HT1080 (cell line): ENCODE results near the gene EXOC8. TPM values are rescaled to one million over a fixed set of nuclear protein-coding genes. Genes with fewer than 3 reads are reported as not detected.

Experiments used
- DNase-seq: peaks from one replicate; pipeline ENCODE4 v3.0.0-alpha.2; 2015; ENCODE audit warnings: low read depth
- polyA plus RNA-seq, 2 experiments: library from polyadenylated mRNA; depleted of rRNA; stranded (reverse); fragments of >200 nt; gene quantifications; 2 replicates each; pipeline ENCODE4 v1.2.3, GENCODE V29; 2015
- total RNA-seq: library from RNA; depleted of rRNA; stranded (reverse); fragments of >200 nt; shearing (Covaris generic); gene quantifications from 2 replicates; pipeline ENCODE4 v1.2.3, GENCODE V29; 2014; rRNA removed

EXOC8 gene, protein sequence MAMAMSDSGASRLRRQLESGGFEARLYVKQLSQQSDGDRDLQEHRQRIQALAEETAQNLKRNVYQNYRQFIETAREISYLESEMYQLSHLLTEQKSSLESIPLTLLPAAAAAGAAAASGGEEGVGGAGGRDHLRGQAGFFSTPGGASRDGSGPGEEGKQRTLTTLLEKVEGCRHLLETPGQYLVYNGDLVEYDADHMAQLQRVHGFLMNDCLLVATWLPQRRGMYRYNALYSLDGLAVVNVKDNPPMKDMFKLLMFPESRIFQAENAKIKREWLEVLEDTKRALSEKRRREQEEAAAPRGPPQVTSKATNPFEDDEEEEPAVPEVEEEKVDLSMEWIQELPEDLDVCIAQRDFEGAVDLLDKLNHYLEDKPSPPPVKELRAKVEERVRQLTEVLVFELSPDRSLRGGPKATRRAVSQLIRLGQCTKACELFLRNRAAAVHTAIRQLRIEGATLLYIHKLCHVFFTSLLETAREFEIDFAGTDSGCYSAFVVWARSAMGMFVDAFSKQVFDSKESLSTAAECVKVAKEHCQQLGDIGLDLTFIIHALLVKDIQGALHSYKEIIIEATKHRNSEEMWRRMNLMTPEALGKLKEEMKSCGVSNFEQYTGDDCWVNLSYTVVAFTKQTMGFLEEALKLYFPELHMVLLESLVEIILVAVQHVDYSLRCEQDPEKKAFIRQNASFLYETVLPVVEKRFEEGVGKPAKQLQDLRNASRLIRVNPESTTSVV
- total RNA-seq: 7.3 and 7.4 TPM in 2 replicates
- polyA plus RNA-seq (2015; cell fraction: cytosol; rRNA removed): 6.3 and 7.3 TPM in 2 replicates
- 13.0 and 14.3 TPM in 2 replicates for polyA plus RNA-seq (2015; cell fraction: nucleus; rRNA removed)

- DNase-seq: peak; percentile 96
Measured at GRCh38 chr1:231337472-231338269, at the start of gene EXOC8. EXOC8 (minus strand) TSS chr1:231337852; CDS start chr1:231337745, 107 bp downstream.

DNA sequence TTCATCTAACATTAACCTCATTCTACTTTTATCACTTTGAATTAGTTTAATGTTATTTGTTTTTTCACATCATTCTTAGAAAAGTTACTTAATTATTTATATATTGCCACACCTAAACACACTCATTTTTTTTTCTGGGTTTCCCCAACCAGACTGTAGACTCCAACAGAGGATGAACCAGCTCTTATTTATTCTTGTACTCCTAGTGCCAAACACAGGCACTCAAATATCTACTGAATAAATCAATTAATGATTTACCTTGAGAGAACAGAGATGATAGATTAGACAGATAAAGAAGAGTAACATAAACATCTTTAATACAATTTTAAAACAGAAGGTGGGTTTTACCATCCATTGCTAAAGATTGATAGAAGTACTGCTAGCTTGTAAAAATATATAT, 48.8 kb upstream of the EXOC8 start:
- no peak for DNase-seq

- no peak for DNase-seq
Measured at GRCh38 chr1:231385416-231385748, 47.7 kb upstream of the EXOC8 start.

- DNase-seq: no peak
Measured at GRCh38 chr1:231384696-231385415, 47.2 kb upstream of the EXOC8 start.

DNA sequence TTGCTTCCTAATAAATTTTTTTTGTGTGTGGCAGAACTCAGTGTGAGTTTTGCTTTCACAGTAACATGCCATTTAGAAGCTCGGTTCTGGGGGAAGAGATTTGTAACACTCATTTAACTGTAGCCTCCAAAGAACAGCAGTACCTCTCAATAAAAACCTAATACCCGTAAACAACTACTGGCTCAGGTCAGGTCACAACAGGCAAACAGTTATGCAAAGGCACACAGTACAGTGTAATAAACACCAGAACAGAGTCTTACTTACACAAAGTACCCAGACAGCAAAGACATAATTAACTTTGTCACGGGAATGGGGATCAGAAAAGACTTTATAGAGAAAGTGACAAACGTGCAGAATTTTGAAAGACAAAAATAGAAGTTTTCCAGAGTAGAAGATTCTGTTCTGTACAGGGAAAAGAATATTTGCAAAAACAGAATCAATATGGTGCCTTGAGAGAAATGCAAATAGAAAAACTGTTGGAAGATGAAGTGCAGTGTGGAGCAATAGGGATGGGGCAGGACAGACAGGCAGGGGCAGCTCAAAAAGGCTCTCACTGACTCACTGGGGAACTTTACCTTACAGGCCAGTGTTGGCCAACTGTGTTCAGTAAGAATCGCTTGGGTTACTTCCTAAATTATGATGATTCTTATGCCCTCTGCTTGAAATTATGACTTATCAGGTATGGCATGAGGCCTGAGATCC, 45.7 kb upstream of the EXOC8 start:
- DNase-seq: no peak

DNA sequence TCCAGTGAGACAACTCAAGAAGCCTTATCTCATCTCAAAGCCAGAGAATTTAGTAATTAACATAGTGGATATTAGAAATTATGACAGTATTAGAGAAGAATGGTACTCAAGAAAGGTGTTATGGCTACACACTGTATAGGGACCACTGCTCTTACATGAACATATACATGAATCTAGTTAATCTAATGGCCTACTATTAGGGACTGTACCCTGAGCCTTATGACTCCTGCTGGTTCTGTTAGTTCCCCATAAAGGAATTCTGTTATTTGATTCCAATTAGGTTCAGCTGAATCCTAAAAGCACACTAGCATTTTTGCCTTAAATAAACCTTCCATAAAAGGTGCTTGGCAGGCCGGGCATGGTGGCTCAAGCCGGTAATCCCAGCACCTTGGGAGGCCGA, 44.8 kb upstream of the EXOC8 start:
- no peak for DNase-seq

GRCh38 chr1:231381729-231382128, 44.1 kb upstream of the EXOC8 start:
- DNase-seq: no peak

DNA sequence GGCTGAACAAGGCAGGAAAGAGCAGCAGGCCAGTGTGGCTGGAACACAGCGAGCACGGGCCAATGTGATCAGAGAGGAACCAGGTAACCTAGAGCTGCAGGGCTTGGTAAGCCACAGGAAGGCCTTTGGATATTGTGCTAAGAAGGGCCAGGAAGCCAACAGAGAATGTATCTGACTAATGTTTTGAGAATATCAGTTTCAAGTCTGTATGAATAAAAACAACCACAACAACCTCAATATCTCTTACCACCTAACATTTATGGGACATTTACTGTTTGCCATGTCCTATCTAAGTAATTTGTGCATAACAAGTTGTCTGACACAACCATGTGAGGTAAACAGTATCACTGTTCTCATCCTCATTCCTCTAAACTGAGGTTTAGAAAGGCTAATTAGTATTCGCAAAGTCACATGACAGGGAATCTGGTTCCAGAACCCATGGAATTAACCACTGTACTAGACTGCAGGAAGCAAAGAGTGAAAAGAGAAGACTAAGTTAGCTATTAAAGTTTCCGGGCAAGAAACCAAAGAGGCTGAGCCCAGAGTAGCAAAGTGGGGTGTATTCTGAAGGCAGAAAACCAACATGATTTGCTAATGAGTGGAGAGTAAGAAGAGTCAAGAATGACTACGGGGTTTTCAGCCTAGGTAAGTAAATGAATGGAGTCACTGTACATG, 39.4 kb upstream of the EXOC8 start:
- no peak for DNase-seq

DNA sequence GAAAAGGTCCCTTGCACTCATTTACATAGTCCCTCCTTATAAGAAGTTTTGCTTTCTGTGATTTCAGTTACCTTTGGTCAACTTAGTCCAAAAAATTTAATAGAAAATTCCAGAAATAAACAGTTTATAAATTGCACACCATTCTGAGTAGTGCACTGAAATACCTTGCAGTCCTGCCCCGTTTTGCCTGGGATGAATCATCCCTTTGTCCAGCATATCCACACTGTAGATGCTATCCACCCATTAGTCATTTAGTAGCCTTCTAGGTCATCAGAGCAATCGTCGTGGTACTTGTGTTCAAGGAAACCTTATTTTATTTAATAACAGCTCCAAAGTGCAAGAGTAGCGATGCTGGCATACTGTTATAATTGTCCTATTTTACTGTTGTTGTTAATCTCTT, 38.4 kb upstream of the EXOC8 start:
- no peak for DNase-seq

DNA sequence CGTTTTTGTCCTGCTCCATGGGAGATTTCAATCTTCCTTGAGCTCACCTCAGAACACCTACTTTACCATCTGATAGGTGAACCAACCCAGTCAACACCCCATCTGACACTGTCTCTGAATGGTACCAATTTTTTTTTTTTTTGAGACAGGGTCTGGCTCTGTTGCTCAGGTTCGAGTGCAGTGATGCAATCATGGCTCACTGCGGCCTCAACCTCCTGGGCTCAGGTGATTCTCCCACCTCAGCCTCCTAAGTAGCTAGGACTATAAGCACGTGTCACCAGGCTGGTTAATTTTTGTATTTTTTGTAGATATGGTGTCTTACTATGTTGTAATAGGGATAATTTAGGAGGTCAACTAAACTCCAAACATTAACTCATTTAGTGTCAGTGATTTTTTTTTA, 36.7 kb upstream of the EXOC8 start:
- DNase-seq: no peak

DNA sequence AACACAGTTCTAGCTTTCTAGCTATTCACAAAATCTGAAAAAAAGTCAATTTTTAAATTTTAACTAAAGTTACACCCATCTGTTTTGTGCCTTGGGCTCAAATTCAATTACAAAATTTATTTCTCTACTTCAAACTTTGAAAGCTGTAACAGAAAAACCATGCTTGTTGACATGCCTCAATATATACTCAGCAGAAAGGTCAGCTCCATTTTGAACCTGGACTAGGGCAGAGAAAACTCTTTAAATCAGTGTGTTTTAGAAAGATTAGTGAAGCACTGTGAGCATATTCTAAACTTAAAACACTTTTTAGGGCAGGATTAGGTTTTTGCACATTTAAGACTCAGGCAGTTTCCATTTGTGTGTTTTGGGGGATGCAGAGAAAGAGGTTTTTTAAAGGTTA, 34.8 kb upstream of the EXOC8 start:
- DNase-seq: no peak

DNA sequence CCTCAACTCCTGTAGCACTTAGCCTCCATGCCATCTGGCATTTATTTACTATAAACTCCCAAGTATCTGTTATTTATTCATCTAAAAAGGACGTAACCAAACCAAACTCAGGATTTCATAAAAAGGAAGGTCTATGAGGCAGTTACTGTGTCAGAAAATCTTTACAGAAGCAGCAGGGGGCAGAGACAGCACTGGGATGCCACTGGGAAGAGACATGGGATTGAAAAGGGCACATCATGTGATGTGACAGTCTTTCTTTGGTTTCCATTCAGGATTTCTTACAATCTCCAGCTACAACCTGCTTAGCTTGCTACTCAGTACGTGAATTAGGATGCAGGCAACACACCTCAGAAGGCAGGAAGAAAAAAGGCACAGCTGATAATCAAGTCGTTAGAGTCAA, 31.6 kb upstream of the EXOC8 start:
- no peak for DNase-seq

DNA sequence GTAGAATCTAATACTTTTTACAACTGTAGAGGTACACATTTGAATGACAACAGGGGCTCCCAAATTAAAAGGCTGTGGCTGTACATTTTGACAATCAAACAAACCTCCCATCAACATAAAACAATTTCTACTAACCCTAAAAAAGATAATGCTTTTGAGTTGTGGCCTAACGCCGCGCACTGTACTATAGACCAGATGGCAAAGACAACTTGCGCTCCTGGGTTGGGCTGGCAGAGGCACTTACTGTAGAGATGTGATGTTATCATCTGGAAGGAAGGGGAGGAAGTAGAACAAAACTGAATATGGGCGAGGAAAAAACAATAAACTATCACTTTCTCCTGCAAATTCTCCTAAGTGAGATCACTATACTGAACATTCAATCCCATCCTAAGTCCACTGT, 26.5 kb upstream of the EXOC8 start:
- DNase-seq: no peak

DNA sequence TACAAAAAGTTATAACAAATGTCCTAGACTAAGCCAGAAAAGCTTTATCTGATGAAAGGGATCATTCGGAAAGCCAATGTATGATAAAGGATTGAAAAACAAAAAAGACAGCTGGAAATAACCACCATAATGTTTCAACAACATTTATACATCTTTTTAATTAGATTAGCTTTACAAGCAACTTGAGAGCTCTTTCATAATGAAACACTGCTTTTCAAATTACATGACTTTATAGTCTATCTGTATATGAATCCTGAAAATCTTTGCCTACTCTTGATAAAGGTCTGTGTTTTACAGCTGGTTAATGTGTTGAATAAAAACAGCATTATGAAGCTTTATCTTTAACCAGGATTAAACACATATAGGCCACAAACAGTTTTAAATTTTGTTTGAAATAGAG, 26.0 kb upstream of the EXOC8 start:
- no peak for DNase-seq

DNA sequence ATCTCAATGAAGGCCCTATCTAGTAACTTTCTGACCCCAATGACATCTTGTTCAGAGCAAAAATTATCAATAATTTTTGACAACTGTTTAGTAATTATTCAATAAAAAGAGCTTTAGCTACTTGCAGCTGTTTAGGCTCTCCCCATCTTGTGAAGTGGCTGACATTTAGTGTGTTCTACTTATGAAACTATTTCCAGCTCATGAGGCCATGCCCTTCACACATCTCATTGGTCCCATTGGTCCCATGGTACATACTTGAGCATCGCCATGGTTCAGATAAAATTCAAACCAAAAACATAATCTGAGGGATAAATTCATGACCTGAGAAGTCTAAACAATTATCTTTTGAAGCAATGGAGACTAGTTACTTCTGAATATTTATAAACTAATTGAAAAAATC, 24.7 kb upstream of the EXOC8 start:
- no peak for DNase-seq

DNA sequence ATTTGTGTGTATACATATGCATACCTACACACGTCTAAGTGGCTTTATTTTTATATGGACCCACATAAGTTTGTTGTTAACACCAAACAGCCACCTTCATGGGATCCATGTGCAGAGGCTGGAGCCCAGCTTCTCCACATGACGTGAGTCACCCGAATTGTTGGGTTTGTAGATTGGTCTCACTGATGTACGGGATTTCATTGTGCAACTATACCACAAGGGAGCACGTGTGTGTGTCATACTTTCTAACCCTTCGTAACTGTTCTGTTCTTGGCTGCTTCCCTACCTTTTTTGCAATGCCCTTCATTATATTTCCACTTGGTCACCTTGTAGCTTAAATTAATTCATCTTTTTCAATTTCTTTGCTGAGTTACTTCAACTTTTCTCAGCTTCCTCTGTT, 21.5 kb upstream of the EXOC8 start:
- DNase-seq: peak; percentile 61

- DNase-seq: peak; percentile 51
Measured at GRCh38 chr1:231357831-231358354, 20.2 kb upstream of the EXOC8 start.

DNA sequence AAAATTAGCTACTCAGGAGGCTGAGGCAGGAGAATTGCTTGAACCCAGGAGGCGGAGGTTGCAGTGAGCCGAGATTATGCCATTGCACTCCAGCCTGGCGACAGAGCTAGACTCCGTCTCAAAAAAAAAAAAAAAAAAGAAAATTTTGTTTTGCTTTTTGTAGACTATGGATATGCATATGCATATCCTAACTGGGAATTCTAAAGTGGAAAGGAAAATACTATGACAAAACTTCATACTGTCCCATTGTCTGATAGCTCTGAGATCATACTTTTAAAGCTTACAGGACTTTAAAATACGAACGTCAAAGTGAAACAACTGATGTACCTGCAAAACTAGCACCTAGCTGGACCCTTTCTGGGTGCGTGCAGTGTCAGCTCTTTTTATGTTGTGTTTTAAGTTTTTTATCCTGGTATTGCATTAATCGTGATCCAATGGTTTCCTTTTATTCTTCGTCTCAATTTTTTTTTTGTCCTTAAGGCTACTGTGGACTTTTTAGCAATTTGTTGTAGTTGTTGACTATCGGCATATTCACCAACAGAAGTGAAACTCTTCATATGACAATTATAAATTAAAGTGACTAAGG, 19.6 kb upstream of the EXOC8 start:
- no peak for DNase-seq

- DNase-seq: no peak
Measured at GRCh38 chr1:231355171-231355570, 17.5 kb upstream of the EXOC8 start.
